H1 (cell line): ENCODE data around the gene PPP2R2D.

ENCODE experiments used
- CTCF ChIP-seq, 3 experiments: IDR thresholded peaks; 1 replicate in 2 of 3; 2 replicates in 1 of 3; pipeline versions ENCODE4 v1.5.1 to v1.6.1; 2011; ENCODE audit warnings: low read length in 3 of 3, mild to moderate bottlenecking in 3 of 3, inconsistent platforms in 2 of 3, low read depth in 1 of 3, moderate library complexity in 1 of 3; ENCODE audit not compliant: insufficient read depth in 1 of 3; ENCODE audit errors: control extremely low read depth in 1 of 3
- EP300 ChIP-seq, 2 experiments: IDR thresholded peaks; 1 replicate in 1 of 2; 2 replicates in 1 of 2; pipeline ENCODE4 v1.6.1; 2011 to 2012; ENCODE audit warnings: low read depth in 2 of 2, low read length in 2 of 2, mild to moderate bottlenecking in 2 of 2, borderline replicate concordance in 1 of 2, inconsistent platforms in 1 of 2, moderate library complexity in 1 of 2
- HDAC2 ChIP-seq, 2 experiments: fragments of 300-600 bp in 1 of 2; sonication (generic) in 1 of 2; IDR thresholded peaks; 2 replicates each; pipeline ENCODE4 v1.6.1; 2011 to 2012; ENCODE audit warnings: low read depth in 2 of 2, low read length in 2 of 2, mild to moderate bottlenecking in 2 of 2, moderate library complexity in 2 of 2, borderline replicate concordance in 1 of 2, inconsistent platforms in 1 of 2
- MAFK ChIP-seq: IDR thresholded peaks from 2 replicates; pipeline ENCODE4 v1.6.1; 2012; ENCODE audit warnings: low read depth, mild to moderate bottlenecking, improper control_type of control experiment, low read length
- NANOG ChIP-seq: IDR thresholded peaks from 2 replicates; pipeline ENCODE4 v1.6.1; 2011; ENCODE audit warnings: low read length, low read depth, mild to moderate bottlenecking, inconsistent platforms; ENCODE audit not compliant: insufficient read depth, poor library complexity, severe bottlenecking
- PHF8 ChIP-seq: fragments of 200-600 bp; sonication (generic); conservative IDR thresholded peaks from 2 replicates; pipeline ENCODE4 v1.7.1; 2012; ENCODE audit warnings: low read depth, mild to moderate bottlenecking, inconsistent platforms, low read length, moderate library complexity
- POLR2A ChIP-seq, 2 experiments: IDR thresholded peaks; 1 replicate in 1 of 2; 2 replicates in 1 of 2; pipeline ENCODE4 v1.6.1; 2011; ENCODE audit warnings: low read depth in 2 of 2, low read length in 2 of 2, mild to moderate bottlenecking in 2 of 2; ENCODE audit errors: control extremely low read depth in 1 of 2
- SIN3A ChIP-seq, 2 experiments: IDR thresholded peaks in 1 of 2; conservative IDR thresholded peaks in 1 of 2; 2 replicates each; pipeline ENCODE4 v1.6.1; 2011 to 2012; ENCODE audit warnings: low read length in 2 of 2, improper control_type of control experiment in 1 of 2, low read depth in 1 of 2, mild to moderate bottlenecking in 1 of 2
- TAF1 ChIP-seq: IDR thresholded peaks from 2 replicates; pipeline ENCODE4 v1.6.1; 2011; ENCODE audit warnings: mild to moderate bottlenecking, low read depth, low read length
- USF2 ChIP-seq: IDR thresholded peaks from 2 replicates; pipeline ENCODE4 v1.6.1; 2011; ENCODE audit warnings: low read length, improper control_type of control experiment

GRCh38 chr10:131948501-131948900 lies 47.7 kb downstream of the PPP2R2D start:
- TF ChIP-seq CTCF (IDR thresholded peaks at IDR 0.05; ENCODE audit: control extremely low read depth in 1 of 3, insufficient read depth in 1 of 3, low read depth in 1 of 3, low read length in 3 of 3), result no peak
- TF ChIP-seq MAFK, result no peak
- TF ChIP-seq POLR2A (IDR thresholded peaks at IDR 0.05; ENCODE audit: control extremely low read depth in 1 of 2, low read depth in 2 of 2, low read length in 2 of 2), result no peak
- TF ChIP-seq HDAC2 (IDR thresholded peaks at IDR 0.05; ENCODE audit: borderline replicate concordance in 1 of 2, low read depth in 2 of 2, low read length in 2 of 2), result no peak
- TF ChIP-seq PHF8, result no peak
- no peak for TF ChIP-seq SIN3A (conservative IDR thresholded peaks at IDR 0.05 in 1 of 2, IDR thresholded peaks at IDR 0.05 in 1 of 2; ENCODE audit: low read depth in 1 of 2, low read length in 2 of 2)
- TF ChIP-seq NANOG, result no peak
- no peak for TF ChIP-seq EP300 (IDR thresholded peaks at IDR 0.05; ENCODE audit: borderline replicate concordance in 1 of 2, low read depth in 2 of 2, low read length in 2 of 2)
- no peak for TF ChIP-seq TAF1
- no peak for TF ChIP-seq USF2
